IMR-90 (cell line): Measurements from ENCODE around the gene RIMBP2. TPM values are rescaled to one million over a fixed set of nuclear protein-coding genes. Genes with fewer than 3 reads are reported as not detected.

Experiments used
- ATAC-seq: fragments of 200-7000 bp; cut with Tn5 transposase; 2 replicates; pipeline ENCODE4 v1.9.1; 2020; ENCODE audit warnings: low read depth, mild to moderate bottlenecking, moderate library complexity
- BruUV-seq: library from RNA; stranded (reverse); fragments of 400-500 nt; replicated peaks from 2 replicates; lab custom pipeline; 2021; lab: Mats Ljungman, UMichigan
- CTCF ChIA-PET: fragments of 300-600 bp; formaldehyde crosslinking; extraction: SDS; loops from one replicate; lab custom pipeline; 2021; ENCODE audit warnings: antibody characterized with exemption; lab: Yijun Ruan, JAX
- POLR2A ChIA-PET: fragments of 300-600 bp; sonication (Branson Sonifier 250); formaldehyde crosslinking; loops from one replicate; lab custom pipeline; 2022; ENCODE audit warnings: antibody characterized with exemption; ENCODE audit not compliant: unreplicated experiment; lab: Charles Lee
- DNase-seq: peaks from one replicate; pipeline ENCODE4 v3.0.0; 2013
- H2AFZ ChIP-seq: replicated peaks from 2 replicates; pipeline ENCODE3; 2013; ENCODE audit warnings: low read length, mild to moderate bottlenecking; ENCODE audit not compliant: poor library complexity
- H2AK5ac ChIP-seq: 2 replicates; pipeline ENCODE4 v1.6.1; 2013; ENCODE audit warnings: low read depth, low read length, inconsistent platforms
- H2AK9ac ChIP-seq: replicated peaks from 2 replicates; pipeline ENCODE3; 2013; ENCODE audit warnings: mild to moderate bottlenecking, low read depth, low read length, moderate library complexity; ENCODE audit not compliant: poor library complexity
- H2BK120ac ChIP-seq: 2 replicates; pipeline ENCODE4 v1.6.1; 2013; ENCODE audit warnings: low read depth, low read length, inconsistent platforms
- H2BK15ac ChIP-seq: 3 replicates; pipeline ENCODE4 v1.6.1; 2013; ENCODE audit warnings: low read depth, low read length, inconsistent platforms
- H2BK20ac ChIP-seq: 2 replicates; pipeline ENCODE4 v1.6.1; 2013; ENCODE audit warnings: low read depth, mild to moderate bottlenecking, inconsistent platforms, low read length, moderate library complexity
- H2BK5ac ChIP-seq: 2 replicates; pipeline ENCODE4 v1.6.1; 2013; ENCODE audit warnings: mild to moderate bottlenecking, low read depth, low read length, inconsistent platforms; ENCODE audit not compliant: poor library complexity, severe bottlenecking
- H3K14ac ChIP-seq: replicated peaks from 2 replicates; pipeline ENCODE4 v1.6.1; 2013; ENCODE audit warnings: low read depth, low read length, inconsistent platforms
- H3K18ac ChIP-seq: 2 replicates; pipeline ENCODE4 v1.6.1; 2013; ENCODE audit warnings: low read depth, low read length, control low read depth
- H3K23ac ChIP-seq: 2 replicates; pipeline ENCODE4 v1.6.1; 2013; ENCODE audit warnings: low read depth, low read length, inconsistent platforms
- H3K27ac ChIP-seq: 2 replicates; pipeline ENCODE4 v1.5.1; 2013; ENCODE audit warnings: mild to moderate bottlenecking, control low read depth, low read length; ENCODE audit not compliant: insufficient read depth
- H3K27me3 ChIP-seq: 2 replicates; pipeline ENCODE4 v1.6.1; 2013; ENCODE audit warnings: low read length; ENCODE audit not compliant: control insufficient read depth, insufficient read depth
- H3K36me3 ChIP-seq: 2 replicates; pipeline ENCODE4 v1.6.1; 2013; ENCODE audit warnings: low read length, mixed read lengths; ENCODE audit not compliant: control insufficient read depth, insufficient read depth
- H3K4ac ChIP-seq: 2 replicates; pipeline ENCODE4 v1.6.1; 2013; ENCODE audit warnings: low read depth, low read length, inconsistent platforms
- H3K4me1 ChIP-seq: 2 replicates; pipeline ENCODE4 v1.6.1; 2013; ENCODE audit warnings: low read length, mixed read lengths; ENCODE audit not compliant: control insufficient read depth, insufficient read depth
- H3K4me2 ChIP-seq: 2 replicates; pipeline ENCODE4 v1.6.1; 2013; ENCODE audit warnings: low read depth, mild to moderate bottlenecking, control low read depth, low read length, moderate library complexity
- H3K4me3 ChIP-seq: 2 replicates; pipeline ENCODE4 v1.5.1; 2013; ENCODE audit warnings: low read depth, mild to moderate bottlenecking, control low read depth, low read length, moderate library complexity; ENCODE audit not compliant: insufficient read depth
- H3K56ac ChIP-seq: 2 replicates; pipeline ENCODE4 v1.6.1; 2013; ENCODE audit warnings: low read length, inconsistent platforms; ENCODE audit not compliant: insufficient read depth; ENCODE audit errors: extremely low read depth
- H3K79me1 ChIP-seq, 2 experiments: 2 replicates each; pipeline ENCODE4 v1.6.1; 2013; ENCODE audit warnings: low read length in 2 of 2, inconsistent platforms in 1 of 2, low read depth in 1 of 2
- H3K9ac ChIP-seq: 2 replicates; pipeline ENCODE4 v1.6.1; 2013; ENCODE audit warnings: low read depth, low read length, control low read depth
- H3K9me1 ChIP-seq: 2 replicates; pipeline ENCODE4 v1.6.1; 2013; ENCODE audit warnings: low read length, inconsistent platforms; ENCODE audit not compliant: insufficient read depth
- H3K9me3 ChIP-seq: 2 replicates; pipeline ENCODE4 v1.6.1; 2013; ENCODE audit warnings: low read length; ENCODE audit not compliant: control insufficient read depth, insufficient read depth
- H4K20me1 ChIP-seq: 2 replicates; pipeline ENCODE4 v1.6.1; 2013; ENCODE audit warnings: low read length, inconsistent platforms; ENCODE audit not compliant: insufficient read depth
- H4K5ac ChIP-seq: 2 replicates; pipeline ENCODE4 v1.6.1; 2013; ENCODE audit warnings: mild to moderate bottlenecking, low read depth, low read length, control low read depth
- H4K8ac ChIP-seq, 2 experiments: 2 replicates each; pipeline ENCODE4 v1.6.1; 2013; ENCODE audit warnings: low read depth in 2 of 2, low read length in 2 of 2, control low read depth in 1 of 2, inconsistent platforms in 1 of 2
- H4K91ac ChIP-seq: 2 replicates; pipeline ENCODE4 v1.6.1; 2013; ENCODE audit warnings: low read depth, low read length, inconsistent platforms; ENCODE audit not compliant: insufficient read depth
- BHLHE40 ChIP-seq: fragments of 150-350 bp; IDR thresholded peaks from 2 replicates; pipeline ENCODE4 v1.6.1; 2016; ENCODE audit warnings: mild to moderate bottlenecking, low read depth, low read length
- CEBPB ChIP-seq: IDR thresholded peaks from 2 replicates; pipeline ENCODE4 v1.6.1; 2012; ENCODE audit warnings: low read depth, low read length, improper control_type of control experiment
- CHD1 ChIP-seq: IDR thresholded peaks from 2 replicates; pipeline ENCODE4 v1.6.1; 2012; ENCODE audit warnings: low read depth, low read length, improper control_type of control experiment
- CTCF ChIP-seq: conservative IDR thresholded peaks from 2 replicates; pipeline ENCODE4 v1.5.1; 2012; ENCODE audit warnings: mild to moderate bottlenecking, low read depth, low read length, improper control_type of control experiment
- ELK1 ChIP-seq: fragments of 150-350 bp; IDR thresholded peaks from 2 replicates; pipeline ENCODE4 v1.6.1; 2016; ENCODE audit warnings: low read depth, mild to moderate bottlenecking, low read length, moderate library complexity, borderline replicate concordance
- FOS ChIP-seq: fragments of 150-350 bp; IDR thresholded peaks from 2 replicates; pipeline ENCODE4 v1.6.1; 2016; ENCODE audit warnings: low read depth, low read length
- MAFK ChIP-seq: IDR thresholded peaks from 2 replicates; pipeline ENCODE4 v1.6.1; 2012; ENCODE audit warnings: low read depth, low read length, improper control_type of control experiment
- MAZ ChIP-seq: IDR thresholded peaks from 2 replicates; pipeline ENCODE4 v1.6.1; 2012; ENCODE audit warnings: low read depth, mild to moderate bottlenecking, low read length, improper control_type of control experiment, moderate library complexity, borderline replicate concordance
- MXI1 ChIP-seq: IDR thresholded peaks from 2 replicates; pipeline ENCODE4 v1.6.1; 2012; ENCODE audit warnings: low read depth, mild to moderate bottlenecking, low read length, moderate library complexity, borderline replicate concordance
- NFE2L2 ChIP-seq: fragments of 150-350 bp; IDR thresholded peaks from 2 replicates; pipeline ENCODE4 v1.6.1; 2016; ENCODE audit warnings: low read depth, mild to moderate bottlenecking, low read length
- POLR2A ChIP-seq: IDR thresholded peaks from 2 replicates; pipeline ENCODE4 v1.6.1; 2012; ENCODE audit warnings: mild to moderate bottlenecking, low read depth, low read length
- RAD21 ChIP-seq: IDR thresholded peaks from 2 replicates; pipeline ENCODE4 v1.6.1; 2012; ENCODE audit warnings: low read length, improper control_type of control experiment
- RCOR1 ChIP-seq: IDR thresholded peaks from 2 replicates; pipeline ENCODE4 v1.6.1; 2012; ENCODE audit warnings: mild to moderate bottlenecking, low read length, improper control_type of control experiment; ENCODE audit not compliant: insufficient replicate concordance
- RFX5 ChIP-seq: IDR thresholded peaks from 2 replicates; pipeline ENCODE4 v1.8.0; 2012; ENCODE audit warnings: low read depth, mild to moderate bottlenecking, low read length, moderate library complexity
- SMC3 ChIP-seq: fragments of 150-350 bp; IDR thresholded peaks from 2 replicates; pipeline ENCODE4 v1.6.1; 2016; ENCODE audit warnings: low read depth, mild to moderate bottlenecking, antibody characterized with exemption, low read length, moderate library complexity
- USF2 ChIP-seq: fragments of 150-350 bp; IDR thresholded peaks from 2 replicates; pipeline ENCODE4 v1.6.1; 2017; ENCODE audit warnings: mild to moderate bottlenecking, antibody characterized with exemption, low read length, low read depth
- WGBS, 2 experiments: methylation state at CpG; one replicate each; pipeline versions ENCODE4 v1.1.5 to v1.1.7; 2013; ENCODE audit warnings: missing lambda C conversion rate in 2 of 2; ENCODE audit not compliant: insufficient read length in 1 of 2; ENCODE audit errors: extremely low coverage in 2 of 2; 5-methylcytosine and 5-hydroxymethylcytosine counted together
- dilution Hi-C: fragments of 300-500 bp; cut with HindIII; formaldehyde crosslinking; loops from one replicate; pipeline ENCODE4 v1.14.3; 2018; ENCODE audit warnings: low sequenced_read_pairs; ENCODE audit not compliant: unreplicated experiment
- in situ Hi-C: fragments of 300-500 bp; cut with MboI; formaldehyde crosslinking; loops from 3 replicates; pipeline ENCODE4 v1.14.3; 2019; ENCODE audit warnings: low sequenced_read_pairs, inconsistent platforms, mixed read lengths
- intact Hi-C: fragments of 100-400 bp; cut with micrococcal nuclease; formaldehyde crosslinking; loops from 2 replicates; pipeline ENCODE4 v1.10.0; 2022
- polyA plus RNA-seq, 3 experiments: library from polyadenylated mRNA; depleted of rRNA; stranded (reverse); fragments of >200 nt; gene quantifications; 2 replicates each; pipeline ENCODE4 v1.2.3, GENCODE V29; 2012; ENCODE audit warnings: low replicate concordance in 1 of 3
- total RNA-seq: library from RNA; depleted of rRNA; stranded (reverse); fragments of >200 nt; gene quantifications from 2 replicates; pipeline ENCODE4 v1.2.3, GENCODE V29; 2012

The RIMBP2 gene
- total and polyA plus RNA-seq, 2 of the 4 experiments (the other 2 are of a cell fraction), result not detected

- no peaks in the 10 kb centered on the region for H3K79me1 ChIP-seq
- no peak overlapping the region for H2AFZ ChIP-seq
- DNase-seq (no peak), ATAC-seq (no peak)
- H4K20me1 ChIP-seq, result no peaks in the 10 kb centered on the region
- H2AK5ac ChIP-seq, result no peak overlapping the region
- no peak overlapping the region for H3K9ac ChIP-seq
- H4K91ac ChIP-seq, result no peak overlapping the region
- H3K4me2 ChIP-seq, result no peak overlapping the region
- H3K4me1 ChIP-seq, result no peaks in the 10 kb centered on the region
- no peaks in the 10 kb centered on the region for H3K36me3 ChIP-seq
- no peak overlapping the region for H4K5ac ChIP-seq
- no peak overlapping the region for H3K14ac ChIP-seq
- H3K9me3 ChIP-seq, result peaks cover 56% of the 10 kb centered on the region
- no peaks in the 10 kb centered on the region for H3K27me3 ChIP-seq
- H2AK9ac ChIP-seq, result no peak overlapping the region
- intact Hi-C loops, result no loop called here
- ChIA-PET POLR2A (no interaction called here), CTCF (no interaction called here)
- no peak overlapping the region for H2BK5ac ChIP-seq
- H4K8ac ChIP-seq, result no peak overlapping the region
- no peak overlapping the region for H3K4ac ChIP-seq
- no peak overlapping the region for H2BK120ac ChIP-seq
- dilution Hi-C loops, result no loop called here
- H3K9me1 ChIP-seq, result no peaks in the 10 kb centered on the region
- no TSS peak for BruUV-seq
- H3K18ac ChIP-seq, result no peak overlapping the region
- TF ChIP-seq FOS, result no peak
- TF ChIP-seq RCOR1, result no peak
- TF ChIP-seq ELK1, result no peak
- no peak for TF ChIP-seq RAD21
- TF ChIP-seq POLR2A, result no peak
- TF ChIP-seq BHLHE40, result no peak
- no peak for TF ChIP-seq CEBPB
- TF ChIP-seq MAFK, result no peak
- no peak for TF ChIP-seq MXI1
- TF ChIP-seq CTCF, result no peak
- TF ChIP-seq RFX5, result no peak
- no peak for TF ChIP-seq NFE2L2
- no peak for TF ChIP-seq SMC3
- no peak for TF ChIP-seq USF2
- TF ChIP-seq CHD1, result no peak
- no peak for TF ChIP-seq MAZ
- no peak overlapping the region for H2BK15ac ChIP-seq
- H3K56ac ChIP-seq, result no peak overlapping the region
- no peak overlapping the region for H2BK20ac ChIP-seq
- WGBS, 2 experiments, result 90% methylated on average over 2 of the region's 20 CpGs; no CpG with 5 or more reads in 1 of the 2 experiments
- no peak overlapping the region for H3K27ac ChIP-seq
- no peak overlapping the region for H3K23ac ChIP-seq
- H3K4me3 ChIP-seq, result no peak overlapping the region
- in situ Hi-C loops, result no loop called here
Observed at GRCh38 chr12:130448044-130448821, 267.9 kb downstream of the RIMBP2 start.
